HG03045 (cell line): ENCODE results near the gene LDB1.

Experiments used
- ATAC-seq: cut with Tn5 transposase; IDR thresholded peaks from one replicate; pipeline ENCODE4 v1.9.1; 2021; ENCODE audit warnings: mild to moderate bottlenecking, moderate library complexity; ENCODE audit not compliant: unreplicated experiment

The LDB1 gene

DNA sequence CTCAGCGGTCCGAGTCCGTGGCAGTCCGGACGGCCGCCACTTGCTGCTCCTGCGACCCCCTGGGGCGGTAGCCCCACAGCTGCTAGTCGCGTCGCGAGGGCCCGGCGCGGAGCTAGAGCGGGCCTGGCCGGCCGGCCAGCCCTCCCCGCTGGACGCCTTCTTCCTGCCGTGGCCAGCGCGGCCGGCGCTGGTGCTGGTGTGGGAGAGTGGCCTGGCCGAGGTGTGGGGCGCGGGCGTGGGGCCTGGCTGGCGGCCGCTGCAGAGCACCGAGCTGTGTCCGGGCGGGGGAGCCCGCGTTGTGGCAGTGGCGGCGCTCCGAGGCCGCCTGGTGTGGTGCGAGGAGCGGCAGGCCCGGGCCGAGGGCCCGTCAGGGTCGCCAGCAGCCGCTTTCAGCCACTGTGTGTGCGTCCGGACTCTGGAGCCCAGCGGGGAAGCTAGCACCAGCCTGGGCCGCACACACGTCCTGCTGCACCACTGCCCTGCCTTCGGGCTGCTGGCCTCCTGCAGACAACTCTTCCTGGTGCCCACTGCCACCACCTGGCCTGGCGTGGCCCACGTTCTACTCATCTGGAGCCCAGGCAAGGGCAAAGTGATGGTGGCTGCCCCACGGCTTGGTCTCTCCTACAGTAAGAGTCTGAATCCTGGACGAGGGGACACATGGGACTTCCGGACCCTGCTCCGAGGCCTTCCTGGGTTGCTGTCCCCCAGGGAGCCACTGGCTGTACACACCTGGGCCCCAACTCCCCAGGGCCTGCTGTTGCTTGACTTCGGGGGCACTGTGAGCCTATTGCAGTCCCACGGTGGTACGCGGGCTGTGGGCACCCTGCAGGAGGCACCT, 54.4 kb downstream of the LDB1 start:
- peak; percentile 23 for ATAC-seq

DNA sequence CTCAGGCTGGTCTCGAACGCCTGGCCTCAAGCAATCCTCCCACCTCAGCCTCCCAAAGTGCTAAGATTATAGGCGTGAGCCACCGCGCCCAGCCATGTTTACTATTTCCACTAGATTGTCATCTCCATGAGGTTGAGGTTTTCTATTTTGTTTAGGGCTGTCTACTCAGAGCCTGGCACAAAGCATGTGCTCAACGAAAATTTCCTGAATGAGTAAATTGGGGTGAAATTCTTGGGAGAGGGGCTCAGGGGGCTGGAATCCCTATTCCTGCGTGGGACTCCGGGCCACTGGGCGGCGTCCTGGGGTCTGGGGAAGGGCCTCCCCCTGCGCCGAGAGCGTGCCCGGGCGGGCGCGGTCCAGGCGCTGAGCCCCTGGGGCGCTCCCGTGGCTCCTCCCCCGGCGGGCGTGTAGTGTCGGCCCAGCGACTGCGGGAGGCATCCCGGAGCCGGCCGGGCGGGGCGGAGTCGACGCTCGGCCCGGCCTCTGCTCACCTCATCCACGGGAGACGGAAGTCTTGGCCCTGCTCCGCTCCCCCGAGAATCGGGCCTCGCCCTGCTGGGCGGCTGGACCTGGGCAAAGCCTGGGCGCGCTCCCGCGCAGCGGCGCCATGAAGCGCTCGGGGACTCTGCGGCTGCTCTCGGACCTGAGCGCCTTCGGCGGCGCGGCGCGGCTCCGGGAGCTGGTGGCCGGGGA, 55.2 kb downstream of the LDB1 start, which contains the start of gene HPS6:
Gene HPS6 (plus strand): TSS at position 482 of the 693 bp plus-strand sequence. CDS start 126 bp downstream, at position 608.
- peak; percentile 96 for ATAC-seq

DNA sequence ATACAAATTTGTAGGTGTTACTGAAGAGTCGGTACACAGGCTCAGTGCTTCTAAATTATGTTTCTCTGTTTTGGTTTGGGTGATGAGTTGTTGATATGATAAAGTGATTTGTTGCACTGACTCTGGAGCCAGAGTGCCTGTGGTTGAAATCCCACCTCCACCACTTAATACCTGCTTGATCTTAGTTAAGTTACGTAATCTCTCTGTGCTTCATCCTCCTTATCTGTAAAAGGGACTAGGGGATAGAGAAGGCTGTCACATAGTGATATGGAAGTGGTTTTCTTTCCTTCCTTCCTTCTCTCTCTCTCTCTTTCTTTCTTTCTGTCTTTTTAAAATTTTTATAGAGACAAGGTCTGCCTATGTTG, 55.7 kb downstream of the LDB1 start:
- ATAC-seq: no peak

DNA sequence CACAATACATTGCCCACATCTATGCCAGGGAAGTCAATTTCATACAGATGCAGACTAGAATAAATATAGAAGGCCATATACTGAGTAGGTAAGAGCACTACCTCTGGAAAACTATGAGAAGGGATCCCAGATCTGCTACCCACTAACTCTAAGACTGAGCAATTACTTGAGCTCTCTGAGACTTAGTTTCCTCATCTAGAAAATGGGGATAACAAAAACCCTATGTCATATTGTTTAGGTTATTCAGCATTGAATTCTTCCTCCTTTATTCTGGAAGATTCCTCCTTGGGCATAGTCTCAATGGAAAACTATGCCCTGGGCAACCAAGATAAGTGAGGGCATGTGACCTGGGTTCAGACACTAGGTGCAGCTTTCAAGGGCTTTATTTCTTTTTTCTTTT, 60.2 kb downstream of the LDB1 start:
- ATAC-seq: no peak
